Activated CD4-positive, alpha-beta T cell treated with anti-CD3 and anti-CD28 coated beads for 1 hour (primary cell): ENCODE results near the gene GABRG3.

Experiments used
- DNase-seq: peaks from one replicate; pipeline ENCODE4 v3.0.0-alpha.2; 2020

The GABRG3 gene

GRCh38 chr15:27065785-27066184 lies 94.8 kb downstream of the GABRG3 start:
- DNase-seq, result no peak

GRCh38 chr15:27066446-27066845 lies 95.5 kb downstream of the GABRG3 start:
- DNase-seq, result no peak

- no peak for DNase-seq
Observed at GRCh38 chr15:27067175-27067574, 96.2 kb downstream of the GABRG3 start.

- no peak for DNase-seq
Observed at GRCh38 chr15:27070841-27071240, 99.9 kb downstream of the GABRG3 start.

- no peak for DNase-seq
Observed at GRCh38 chr15:27074179-27074578, 103.2 kb downstream of the GABRG3 start.

- DNase-seq, result no peak
Observed at GRCh38 chr15:27077790-27078189, 106.8 kb downstream of the GABRG3 start.

GRCh38 chr15:27081676-27082418 lies 110.9 kb downstream of the GABRG3 start:
- no peak for DNase-seq

- DNase-seq, result no peak
Observed at GRCh38 chr15:27082526-27082925, 111.5 kb downstream of the GABRG3 start.

- DNase-seq, result no peak
Observed at GRCh38 chr15:27084844-27085243, 113.9 kb downstream of the GABRG3 start.

GRCh38 chr15:27086149-27086548 lies 115.2 kb downstream of the GABRG3 start:
- DNase-seq, result no peak

GRCh38 chr15:27086805-27087204 lies 115.8 kb downstream of the GABRG3 start:
- no peak for DNase-seq

GRCh38 chr15:27087651-27088583 lies 116.9 kb downstream of the GABRG3 start:
- no peak for DNase-seq

- DNase-seq, result no peak
Observed at GRCh38 chr15:27088584-27089232, 117.7 kb downstream of the GABRG3 start.

- DNase-seq, result no peak
Observed at GRCh38 chr15:27089233-27089586, 118.2 kb downstream of the GABRG3 start.

- no peak for DNase-seq
Observed at GRCh38 chr15:27089676-27090075, 118.7 kb downstream of the GABRG3 start.

GRCh38 chr15:27091270-27091940 lies 120.4 kb downstream of the GABRG3 start:
- DNase-seq, result no peak

- DNase-seq, result no peak
Observed at GRCh38 chr15:27092390-27092789, 121.4 kb downstream of the GABRG3 start.

- DNase-seq, result no peak
Observed at GRCh38 chr15:27094235-27094634, 123.3 kb downstream of the GABRG3 start.

GRCh38 chr15:27095886-27096624 lies 125.1 kb downstream of the GABRG3 start:
- no peak for DNase-seq

- no peak for DNase-seq
Observed at GRCh38 chr15:27097506-27097905, 126.5 kb downstream of the GABRG3 start.

- no peak for DNase-seq
Observed at GRCh38 chr15:27101982-27102381, 131.0 kb downstream of the GABRG3 start.

- DNase-seq, result no peak
Observed at GRCh38 chr15:27111323-27111722, 140.3 kb downstream of the GABRG3 start.
